Measurements from ENCODE around the gene STH.
"Not testable (repeated sequence)": the region's sequence is repeated elsewhere in the genome, so short reads cannot be mapped to it uniquely, and the experiment has no call there.

Gene STH

GRCh38 chr17:45987706-45988105, 11.3 kb upstream of the STH start:
- no peak for DNase-seq

GRCh38 chr17:45989759-45990158, 9.3 kb upstream of the STH start:
- no peak for DNase-seq

GRCh38 chr17:45990886-45991285, 8.2 kb upstream of the STH start:
- DNase-seq = no peak

GRCh38 chr17:45991341-45991740, 7.7 kb upstream of the STH start:
- DNase-seq = no peak

- DNase-seq = no peak
These were observed 6.9 kb upstream of the STH start for GRCh38 chr17:45992175-45992574.

- DNase-seq = no peak
These were observed 6.1 kb upstream of the STH start for GRCh38 chr17:45992904-45993303.

GRCh38 chr17:45993962-45994627, 5.0 kb upstream of the STH start:
- no peak for DNase-seq

- DNase-seq = no peak
These were observed 4.1 kb upstream of the STH start for GRCh38 chr17:45994987-45995386.

GRCh38 chr17:45995627-45996270, 3.3 kb upstream of the STH start:
- DNase-seq = no peak

GRCh38 chr17:45996282-45996937, 2.6 kb upstream of the STH start:
- DNase-seq = no peak

- DNase-seq = no peak
These were observed 1.9 kb upstream of the STH start for GRCh38 chr17:45997166-45997565.

- no peak for DNase-seq
These were observed 1.4 kb upstream of the STH start for GRCh38 chr17:45997624-45998023.

GRCh38 chr17:45999900-46000290, 845 bp downstream of the STH start:
- no peak for DNase-seq

- no peak for DNase-seq
These were observed 1.2 kb downstream of the STH start for GRCh38 chr17:46000292-46000691.

GRCh38 chr17:46000757-46001156, 1.7 kb downstream of the STH start:
- DNase-seq = no peak

- no peak for DNase-seq
These were observed 2.6 kb downstream of the STH start for GRCh38 chr17:46001390-46002310.

- DNase-seq = peak; percentile 75
These were observed 3.4 kb downstream of the STH start for GRCh38 chr17:46002311-46002972.

GRCh38 chr17:46002973-46003316, 3.9 kb downstream of the STH start:
- no peak for DNase-seq

- DNase-seq = no peak
These were observed 5.1 kb downstream of the STH start for GRCh38 chr17:46003907-46004748.

GRCh38 chr17:46006082-46006481, 7.0 kb downstream of the STH start:
- not testable (repeated sequence) for DNase-seq

- no peak for DNase-seq
These were observed 8.5 kb downstream of the STH start for GRCh38 chr17:46007461-46007965.

- no peak for DNase-seq
These were observed 9.5 kb downstream of the STH start for GRCh38 chr17:46008591-46008990.
